ENCODE results near the gene KCTD16. TPM values are rescaled to one million over a fixed set of nuclear protein-coding genes. Genes with fewer than 3 reads are reported as not detected.

Gene KCTD16
- total RNA-seq, 6 experiments from 2014 or later: under 0.01 to 0.02 (median 0.02) TPM; not detected in 3

DNA sequence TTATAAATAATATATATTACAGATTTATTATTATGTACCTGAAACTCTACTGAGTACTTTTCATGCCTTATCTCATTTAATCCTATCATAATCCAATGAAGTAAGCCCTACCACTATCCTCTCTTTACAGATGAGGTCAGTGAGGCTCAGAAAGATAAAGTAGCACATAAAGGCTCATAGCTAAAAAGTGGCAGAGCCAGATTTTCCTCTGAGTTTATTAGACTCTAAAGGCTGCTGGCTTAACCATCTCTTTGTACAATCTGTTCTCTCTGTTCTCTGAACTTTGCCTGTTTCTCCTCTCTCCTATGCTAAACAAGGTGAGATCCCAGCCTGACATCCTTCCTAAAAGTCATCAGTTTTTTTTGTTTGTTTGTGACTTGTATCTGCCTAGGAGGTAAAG, 311.2 kb downstream of the KCTD16 start:
- DNase-seq (no peak), ATAC-seq (no peak)
- no peak overlapping the region for H3K27ac ChIP-seq
- no peaks in the 10 kb centered on the region for H3K4me1 ChIP-seq
- intact Hi-C loops (cut with DNase I): no loop called here
- TF ChIP-seq, protein P1, sequence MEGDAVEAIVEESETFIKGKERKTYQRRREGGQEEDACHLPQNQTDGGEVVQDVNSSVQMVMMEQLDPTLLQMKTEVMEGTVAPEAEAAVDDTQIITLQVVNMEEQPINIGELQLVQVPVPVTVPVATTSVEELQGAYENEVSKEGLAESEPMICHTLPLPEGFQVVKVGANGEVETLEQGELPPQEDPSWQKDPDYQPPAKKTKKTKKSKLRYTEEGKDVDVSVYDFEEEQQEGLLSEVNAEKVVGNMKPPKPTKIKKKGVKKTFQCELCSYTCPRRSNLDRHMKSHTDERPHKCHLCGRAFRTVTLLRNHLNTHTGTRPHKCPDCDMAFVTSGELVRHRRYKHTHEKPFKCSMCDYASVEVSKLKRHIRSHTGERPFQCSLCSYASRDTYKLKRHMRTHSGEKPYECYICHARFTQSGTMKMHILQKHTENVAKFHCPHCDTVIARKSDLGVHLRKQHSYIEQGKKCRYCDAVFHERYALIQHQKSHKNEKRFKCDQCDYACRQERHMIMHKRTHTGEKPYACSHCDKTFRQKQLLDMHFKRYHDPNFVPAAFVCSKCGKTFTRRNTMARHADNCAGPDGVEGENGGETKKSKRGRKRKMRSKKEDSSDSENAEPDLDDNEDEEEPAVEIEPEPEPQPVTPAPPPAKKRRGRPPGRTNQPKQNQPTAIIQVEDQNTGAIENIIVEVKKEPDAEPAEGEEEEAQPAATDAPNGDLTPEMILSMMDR (IDR thresholded peaks at IDR 0.05): no peak
- TF ChIP-seq POLR2A (IDR thresholded peaks at IDR 0.05): no peak
- H3K9me3 ChIP-seq: no peaks in the 10 kb centered on the region
- no peak overlapping the region for H3K4me3 ChIP-seq
- no peaks in the 10 kb centered on the region for H3K27me3 ChIP-seq
- H3K36me3 ChIP-seq: no peaks in the 10 kb centered on the region

DNA sequence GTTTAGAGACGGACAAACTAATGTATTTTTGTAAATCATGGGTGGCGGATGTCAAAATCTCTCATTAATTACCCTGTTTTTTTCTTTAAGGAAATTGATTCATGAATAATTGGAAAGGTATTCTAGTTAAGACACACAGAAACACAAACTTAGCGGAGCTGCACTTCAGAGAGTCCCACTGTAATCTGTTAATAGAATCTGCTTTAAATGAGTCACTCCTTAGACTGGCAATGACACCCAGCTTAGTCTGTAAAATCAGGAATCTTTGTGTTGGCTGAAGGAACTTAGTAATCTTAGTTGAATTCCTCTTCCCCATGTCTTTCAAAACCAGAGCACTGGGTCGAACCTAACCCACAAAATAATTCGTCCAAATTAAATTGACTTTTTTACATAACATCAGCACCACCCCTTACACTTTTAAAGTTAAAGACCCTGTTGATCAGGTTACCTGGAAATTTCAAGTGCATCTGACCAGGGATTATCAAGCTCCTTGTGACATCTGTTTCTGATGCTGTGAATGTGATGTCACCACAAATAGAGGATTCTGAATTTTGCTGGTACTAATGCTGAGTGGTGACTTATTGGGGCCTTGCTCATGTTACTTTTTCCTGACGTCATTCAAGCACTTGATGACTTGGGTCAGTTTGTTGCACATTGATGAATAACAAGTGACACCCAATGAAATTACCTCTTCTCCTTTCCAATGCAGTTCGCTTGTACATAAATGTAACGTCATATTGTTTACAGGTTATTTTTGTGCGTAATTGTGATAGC, 313.6 kb downstream of the KCTD16 start:
- ATAC-seq (no peak), DNase-seq (no peak)
- Histone ChIP-seq H3K4me3 (no peak overlapping the region), H3K27ac (no peak overlapping the region), H3K9me3 (no peaks in the 10 kb centered on the region), H3K4me1 (no peaks in the 10 kb centered on the region), H3K36me3 (no peaks in the 10 kb centered on the region), H3K27me3 (no peaks in the 10 kb centered on the region)
- WGBS (ENCODE audit: insufficient coverage, low coverage, low lambda C conversion rate, missing lambda C conversion rate): 54% methylated on average over 9 of the region's 9 CpGs
- TF ChIP-seq, protein P1 (IDR thresholded peaks at IDR 0.05): no peak
- no peak for TF ChIP-seq POLR2A (IDR thresholded peaks at IDR 0.05)
- intact Hi-C loops (cut with DNase I): no loop called here

DNA sequence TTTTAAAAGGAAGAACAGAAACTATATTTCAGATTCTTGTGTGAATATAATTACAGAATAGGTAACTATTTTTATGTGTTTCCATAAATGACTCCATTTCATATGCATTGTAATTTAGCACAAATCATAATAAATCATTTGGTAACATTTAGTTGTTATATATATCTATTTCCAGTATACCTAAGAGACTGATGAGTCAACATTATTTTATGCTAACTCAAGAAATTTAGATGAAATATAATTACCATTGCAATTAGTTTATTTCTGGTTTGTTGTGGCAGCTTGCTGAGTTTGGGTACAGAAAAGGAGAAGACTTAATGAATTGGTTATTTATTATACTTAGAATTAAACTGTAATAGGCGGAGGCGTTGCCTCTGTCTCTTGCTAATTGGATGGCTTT, 314.9 kb downstream of the KCTD16 start:
- intact Hi-C loops (cut with DNase I): no loop called here
- TF ChIP-seq, protein P1 (IDR thresholded peaks at IDR 0.05): no peak
- no peak for TF ChIP-seq POLR2A (IDR thresholded peaks at IDR 0.05)
- Histone ChIP-seq H3K4me3 (no peak overlapping the region), H3K36me3 (no peaks in the 10 kb centered on the region), H3K4me1 (no peaks in the 10 kb centered on the region), H3K27me3 (no peaks in the 10 kb centered on the region), H3K9me3 (no peaks in the 10 kb centered on the region), H3K27ac (no peak overlapping the region)
- ATAC-seq: no peak
- no peak for DNase-seq
- WGBS (ENCODE audit: insufficient coverage, low coverage, low lambda C conversion rate, missing lambda C conversion rate): 80% methylated on average over 2 of the region's 2 CpGs

DNA sequence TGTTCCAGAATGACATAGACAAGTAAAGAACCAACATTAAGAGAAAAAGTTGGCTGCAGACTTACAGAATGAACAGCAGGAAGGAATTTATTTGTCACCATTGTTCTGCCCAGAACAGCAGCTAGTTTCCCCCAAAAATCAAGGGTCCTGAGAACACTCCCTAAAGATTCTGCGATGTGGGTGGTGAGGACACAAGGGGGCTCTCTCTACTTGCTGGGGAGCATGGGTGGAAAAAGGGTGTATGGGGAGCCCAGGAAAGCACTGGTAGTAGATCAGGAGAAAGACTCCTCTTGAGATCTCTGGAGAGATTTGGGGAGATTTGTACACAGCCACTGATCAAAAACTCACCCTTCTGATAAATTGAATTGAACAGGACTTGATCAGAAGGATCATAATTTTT, 316.5 kb downstream of the KCTD16 start:
- Histone ChIP-seq H3K27ac (no peak overlapping the region), H3K27me3 (no peaks in the 10 kb centered on the region), H3K9me3 (no peaks in the 10 kb centered on the region), H3K36me3 (no peaks in the 10 kb centered on the region), H3K4me3 (no peak overlapping the region), H3K4me1 (no peaks in the 10 kb centered on the region)
- whole genome bisulfite sequencing (ENCODE audit: insufficient coverage, low coverage, low lambda C conversion rate, missing lambda C conversion rate): 15% methylated on average over 1 of the region's 1 CpG
- no peak for TF ChIP-seq POLR2A (IDR thresholded peaks at IDR 0.05)
- TF ChIP-seq, protein P1 (IDR thresholded peaks at IDR 0.05): no peak
- DNase-seq (no peak), ATAC-seq (no peak)
- intact Hi-C loops (cut with DNase I): no loop called here

DNA sequence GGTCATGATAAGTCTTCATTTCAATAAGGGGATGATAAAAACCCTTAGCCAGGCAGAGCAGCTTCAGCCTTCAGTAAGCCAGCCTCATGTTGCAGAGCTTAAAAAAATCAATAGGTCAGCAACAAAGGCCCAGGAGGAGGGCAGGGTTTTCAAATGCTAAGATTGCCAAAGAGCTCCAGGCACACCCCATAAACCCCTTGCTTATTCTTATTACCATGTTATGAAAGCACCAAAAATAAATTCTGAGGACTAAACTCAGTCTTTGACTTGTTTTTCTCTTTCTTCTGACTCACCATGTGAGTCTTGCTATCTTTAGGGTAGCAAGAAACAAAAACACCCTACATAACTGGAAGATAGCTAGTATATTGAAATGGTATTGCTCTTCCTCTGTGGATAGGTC, 317.1 kb downstream of the KCTD16 start:
- ATAC-seq (no peak), DNase-seq (no peak)
- Histone ChIP-seq H3K4me3 (no peak overlapping the region), H3K27ac (no peak overlapping the region), H3K4me1 (no peaks in the 10 kb centered on the region), H3K9me3 (no peaks in the 10 kb centered on the region), H3K27me3 (no peaks in the 10 kb centered on the region), H3K36me3 (no peaks in the 10 kb centered on the region)
- intact Hi-C loops (cut with DNase I): no loop called here
- TF ChIP-seq, protein P1 (IDR thresholded peaks at IDR 0.05): no peak
- no peak for TF ChIP-seq POLR2A (IDR thresholded peaks at IDR 0.05)

All from right lobe of liver (tissue), 6 donors.